Panc1 (cell line): Measurements from ENCODE around the gene CIITA. TPM values are rescaled to one million over a fixed set of nuclear protein-coding genes. Genes with fewer than 3 reads are reported as not detected.
A peak's percentile ranks its signal among the peaks of the same experiment; 100 is the strongest.

ENCODE experiments used
- ATAC-seq: fragments of 200-7000 bp; cut with Tn5 transposase; 2 replicates; pipeline ENCODE4 v1.9.1; 2020; ENCODE audit warnings: mild to moderate bottlenecking, moderate library complexity
- BruUV-seq: library from RNA; stranded (reverse); fragments of 400-500 nt; replicated peaks from 2 replicates; lab custom pipeline; 2021; lab: Mats Ljungman, UMichigan
- CTCF ChIA-PET: fragments of 300-600 bp; sonication (Branson Sonifier 250); formaldehyde crosslinking; loops from one replicate; lab custom pipeline; 2022; ENCODE audit warnings: antibody characterized with exemption; lab: Charles Lee
- POLR2A ChIA-PET: fragments of 300-600 bp; sonication (Branson Sonifier 250); formaldehyde crosslinking; loops from one replicate; lab custom pipeline; 2022; ENCODE audit warnings: antibody characterized with exemption; lab: Charles Lee
- DNase-seq: peaks from one replicate; pipeline ENCODE4 v3.0.0-alpha.2; 2010; ENCODE audit warnings: low read depth, low spot score
- H3K27ac ChIP-seq: 2 replicates; pipeline ENCODE4 v1.5.1; 2011; ENCODE audit warnings: mild to moderate bottlenecking, low read length, inconsistent platforms
- H3K27me3 ChIP-seq: fragments of 200-500 bp; sonication (Bioruptor generic); 2 replicates; pipeline ENCODE4 v1.6.0; 2014; ENCODE audit warnings: low read length, inconsistent platforms; ENCODE audit not compliant: control insufficient read depth, insufficient read depth
- H3K36me3 ChIP-seq: fragments of 200-500 bp; sonication (Bioruptor generic); 2 replicates; pipeline ENCODE4 v1.5.1; 2014; ENCODE audit warnings: inconsistent platforms, mild to moderate bottlenecking, low read length, moderate library complexity; ENCODE audit not compliant: control insufficient read depth, insufficient read depth
- H3K4me1 ChIP-seq: 2 replicates; pipeline ENCODE4 v1.5.1; 2011; ENCODE audit warnings: inconsistent platforms, mild to moderate bottlenecking, low read length, moderate library complexity; ENCODE audit not compliant: control insufficient read depth, insufficient read depth
- H3K4me3 ChIP-seq, 2 experiments: 2 replicates each; pipeline ENCODE4 v1.5.1; 2011 to 2012; ENCODE audit warnings: low read depth in 2 of 2, low read length in 2 of 2, mild to moderate bottlenecking in 2 of 2, inconsistent platforms in 1 of 2, moderate library complexity in 1 of 2
- H3K9me3 ChIP-seq: fragments of 200-500 bp; sonication (Bioruptor generic); 2 replicates; pipeline ENCODE4 v1.5.1; 2014; ENCODE audit warnings: low read depth, mild to moderate bottlenecking, inconsistent platforms, low read length, moderate library complexity; ENCODE audit not compliant: control insufficient read depth, insufficient read depth
- POLR2AphosphoS5 ChIP-seq: IDR thresholded peaks from 2 replicates; pipeline ENCODE4 v1.6.1; 2012; ENCODE audit warnings: mild to moderate bottlenecking, low read depth, low read length, moderate library complexity
- SIN3A ChIP-seq: IDR thresholded peaks from 2 replicates; pipeline ENCODE4 v1.6.1; 2012; ENCODE audit warnings: low read depth, mild to moderate bottlenecking, low read length, moderate library complexity, borderline replicate concordance; ENCODE audit not compliant: insufficient read depth
- TCF7L2 ChIP-seq: IDR thresholded peaks from 2 replicates; pipeline ENCODE4 v1.6.1; 2011; ENCODE audit warnings: mild to moderate bottlenecking, low read depth, low read length, inconsistent platforms
- in situ Hi-C: cut with HindIII; loops from 2 replicates; pipeline ENCODE4 v1.10.0; 2016; ENCODE audit warnings: low sequenced_read_pairs, low pct_unique_long_range_greater_than_20kb
- intact Hi-C: fragments of 100-400 bp; cut with micrococcal nuclease; formaldehyde crosslinking; loops from one replicate; pipeline ENCODE4 v1.10.0; 2022; ENCODE audit not compliant: unreplicated experiment
- total RNA-seq: library from RNA; stranded (reverse); gene quantifications from one replicate; pipeline ENCODE4 v1.2.1, GENCODE V29; 2021; ENCODE audit not compliant: unreplicated experiment
- TF ChIP-seq, protein P1 (sequence below): fragments of 450-650 bp; IDR thresholded peaks from 2 replicates; pipeline ENCODE4 v1.5.1; 2017; ENCODE audit warnings: mild to moderate bottlenecking
- TF ChIP-seq, protein P2 (sequence below), 2 experiments: IDR thresholded peaks; 2 replicates each; pipeline ENCODE4 v1.6.1; 2011 to 2012; ENCODE audit warnings: low read depth in 2 of 2, control low read depth in 1 of 2, low read length in 1 of 2, mild to moderate bottlenecking in 1 of 2, moderate library complexity in 1 of 2; ENCODE audit not compliant: insufficient read depth in 1 of 2

The CIITA gene
- total RNA-seq, 1 experiment from 2014 or later = 0.41 TPM

DNA sequence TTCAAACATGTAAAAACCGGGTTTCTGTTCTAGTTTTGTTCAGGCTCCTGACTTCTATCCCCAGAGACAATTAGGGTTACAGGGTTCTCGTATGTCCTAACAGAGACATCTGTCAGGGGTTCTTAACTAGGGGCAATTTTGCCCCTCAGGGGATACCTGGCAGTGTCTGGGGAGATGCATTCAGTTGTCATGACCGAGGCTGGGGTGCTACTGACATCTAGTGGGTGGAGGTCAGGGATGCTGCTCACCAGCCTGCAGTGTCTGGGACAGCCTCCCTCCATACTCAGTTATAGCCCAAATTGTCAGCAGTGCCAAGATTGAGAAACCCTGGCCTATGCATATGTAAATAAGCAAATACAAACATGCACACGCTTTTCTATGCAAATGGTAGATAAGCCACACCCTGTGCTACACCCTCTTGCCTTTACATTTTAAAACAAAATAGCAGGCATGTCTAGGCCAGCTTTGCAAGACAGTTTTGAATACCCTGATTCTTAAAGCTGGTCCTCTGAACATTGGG is 104.8 kb downstream of the CIITA start:
- intact Hi-C loops (no loop called here), in situ Hi-C loops (no loop called here)
- no peak overlapping the region for H3K27ac ChIP-seq
- BruUV-seq = no TSS peak
- H3K36me3 ChIP-seq = no peaks in the 10 kb centered on the region
- H3K9me3 ChIP-seq = no peaks in the 10 kb centered on the region
- ChIA-PET POLR2A (interaction anchor here (1.4 kb wide), 1 partner anchor 275 kb away, joined by 4 read pairs; the partner anchor contains the start of gene SOCS1), CTCF (interaction anchor here (0.6 kb wide), 1 partner anchor 125 kb away, joined by 3 read pairs; no protein-coding TSS in a partner anchor)
- H3K4me1 ChIP-seq = no peaks in the 10 kb centered on the region
- H3K27me3 ChIP-seq = no peaks in the 10 kb centered on the region
- no peak for DNase-seq
- peak; percentile 93 for ATAC-seq
- no peak for TF ChIP-seq POLR2AphosphoS5
- TF ChIP-seq SIN3A = no peak
- TF ChIP-seq, protein P1, sequence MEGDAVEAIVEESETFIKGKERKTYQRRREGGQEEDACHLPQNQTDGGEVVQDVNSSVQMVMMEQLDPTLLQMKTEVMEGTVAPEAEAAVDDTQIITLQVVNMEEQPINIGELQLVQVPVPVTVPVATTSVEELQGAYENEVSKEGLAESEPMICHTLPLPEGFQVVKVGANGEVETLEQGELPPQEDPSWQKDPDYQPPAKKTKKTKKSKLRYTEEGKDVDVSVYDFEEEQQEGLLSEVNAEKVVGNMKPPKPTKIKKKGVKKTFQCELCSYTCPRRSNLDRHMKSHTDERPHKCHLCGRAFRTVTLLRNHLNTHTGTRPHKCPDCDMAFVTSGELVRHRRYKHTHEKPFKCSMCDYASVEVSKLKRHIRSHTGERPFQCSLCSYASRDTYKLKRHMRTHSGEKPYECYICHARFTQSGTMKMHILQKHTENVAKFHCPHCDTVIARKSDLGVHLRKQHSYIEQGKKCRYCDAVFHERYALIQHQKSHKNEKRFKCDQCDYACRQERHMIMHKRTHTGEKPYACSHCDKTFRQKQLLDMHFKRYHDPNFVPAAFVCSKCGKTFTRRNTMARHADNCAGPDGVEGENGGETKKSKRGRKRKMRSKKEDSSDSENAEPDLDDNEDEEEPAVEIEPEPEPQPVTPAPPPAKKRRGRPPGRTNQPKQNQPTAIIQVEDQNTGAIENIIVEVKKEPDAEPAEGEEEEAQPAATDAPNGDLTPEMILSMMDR = peak; percentile 83
- H3K4me3 ChIP-seq = no peak overlapping the region

DNA sequence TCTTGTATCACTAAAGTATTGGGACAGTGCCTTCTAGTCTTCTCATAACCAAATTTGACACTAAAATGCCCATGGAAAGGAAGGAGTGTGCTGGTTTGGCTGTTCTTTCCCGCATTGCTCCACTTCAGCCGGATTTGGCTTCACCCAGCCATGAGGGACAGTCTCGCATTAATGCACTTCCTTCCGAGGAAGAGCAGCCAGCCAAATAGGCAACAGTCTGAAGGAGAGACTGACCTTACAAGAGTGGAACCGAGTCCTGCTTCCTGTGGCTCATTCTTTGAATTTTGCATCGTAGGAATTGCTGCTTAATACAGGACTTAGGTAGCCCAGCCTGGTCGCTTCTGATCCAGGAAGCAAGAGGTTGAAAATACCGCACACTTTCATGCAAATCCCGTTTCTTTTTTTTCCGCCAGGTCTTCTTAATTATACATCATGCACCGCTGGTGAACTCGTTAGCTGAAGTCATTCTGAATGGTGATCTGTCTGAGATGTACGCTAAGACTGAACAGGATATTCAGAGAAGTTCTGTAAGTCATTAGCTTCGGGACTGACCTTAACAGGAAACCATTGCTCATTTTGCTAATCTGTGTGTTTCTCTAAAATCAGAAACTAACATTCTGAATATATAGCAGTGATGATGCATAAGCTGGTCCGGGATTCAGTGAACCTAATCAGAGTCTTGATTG is 105.6 kb downstream of the CIITA start:
- Histone ChIP-seq H3K27ac (no peak overlapping the region), H3K9me3 (no peaks in the 10 kb centered on the region), H3K36me3 (no peaks in the 10 kb centered on the region), H3K4me3 (no peak overlapping the region), H3K4me1 (no peaks in the 10 kb centered on the region), H3K27me3 (no peaks in the 10 kb centered on the region)
- TF ChIP-seq POLR2AphosphoS5 (no peak), TCF7L2 (no peak), SIN3A (no peak)
- TF ChIP-seq, protein P1 = no peak
- TF ChIP-seq, protein P2, sequence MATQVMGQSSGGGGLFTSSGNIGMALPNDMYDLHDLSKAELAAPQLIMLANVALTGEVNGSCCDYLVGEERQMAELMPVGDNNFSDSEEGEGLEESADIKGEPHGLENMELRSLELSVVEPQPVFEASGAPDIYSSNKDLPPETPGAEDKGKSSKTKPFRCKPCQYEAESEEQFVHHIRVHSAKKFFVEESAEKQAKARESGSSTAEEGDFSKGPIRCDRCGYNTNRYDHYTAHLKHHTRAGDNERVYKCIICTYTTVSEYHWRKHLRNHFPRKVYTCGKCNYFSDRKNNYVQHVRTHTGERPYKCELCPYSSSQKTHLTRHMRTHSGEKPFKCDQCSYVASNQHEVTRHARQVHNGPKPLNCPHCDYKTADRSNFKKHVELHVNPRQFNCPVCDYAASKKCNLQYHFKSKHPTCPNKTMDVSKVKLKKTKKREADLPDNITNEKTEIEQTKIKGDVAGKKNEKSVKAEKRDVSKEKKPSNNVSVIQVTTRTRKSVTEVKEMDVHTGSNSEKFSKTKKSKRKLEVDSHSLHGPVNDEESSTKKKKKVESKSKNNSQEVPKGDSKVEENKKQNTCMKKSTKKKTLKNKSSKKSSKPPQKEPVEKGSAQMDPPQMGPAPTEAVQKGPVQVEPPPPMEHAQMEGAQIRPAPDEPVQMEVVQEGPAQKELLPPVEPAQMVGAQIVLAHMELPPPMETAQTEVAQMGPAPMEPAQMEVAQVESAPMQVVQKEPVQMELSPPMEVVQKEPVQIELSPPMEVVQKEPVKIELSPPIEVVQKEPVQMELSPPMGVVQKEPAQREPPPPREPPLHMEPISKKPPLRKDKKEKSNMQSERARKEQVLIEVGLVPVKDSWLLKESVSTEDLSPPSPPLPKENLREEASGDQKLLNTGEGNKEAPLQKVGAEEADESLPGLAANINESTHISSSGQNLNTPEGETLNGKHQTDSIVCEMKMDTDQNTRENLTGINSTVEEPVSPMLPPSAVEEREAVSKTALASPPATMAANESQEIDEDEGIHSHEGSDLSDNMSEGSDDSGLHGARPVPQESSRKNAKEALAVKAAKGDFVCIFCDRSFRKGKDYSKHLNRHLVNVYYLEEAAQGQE (IDR thresholded peaks at IDR 0.05; ENCODE audit: insufficient read depth in 1 of 2, low read depth in 2 of 2, low read length in 1 of 2) = no peak
- in situ Hi-C loops (no loop called here), intact Hi-C loops (no loop called here)
- BruUV-seq = no TSS peak
- ChIA-PET CTCF (no interaction called here), POLR2A (interaction anchor here (1.4 kb wide), 1 partner anchor 274 kb away, joined by 4 read pairs; the partner anchor contains the start of gene SOCS1)
- no peak for DNase-seq
- ATAC-seq = no peak
